ENCODE data around the gene CCDC120. TPM values are rescaled to one million over a fixed set of nuclear protein-coding genes. Genes with fewer than 3 reads are reported as not detected.

CCDC120 gene
- total RNA-seq (2014; rRNA removed; shearing (Covaris generic)), result 0.95 and 1.4 TPM in 2 replicates
- 3.6 and 4.1 TPM in 2 replicates for total RNA-seq (2022)
- percentile 38 among the genes with signal in this experiment for Bru-seq, nascent RNA
- BruChase-seq, experiment 1, labeled RNA remaining after a 6-hour chase, result percentile 38 among the genes with signal in this experiment
- BruChase-seq, experiment 2, labeled RNA remaining after a 2-hour chase, result percentile 49 among the genes with signal in this experiment
- long read RNA-seq, partial matches to known transcripts, result 0 of 3 reads
- long read RNA-seq, other reads (novel, unspliced or antisense), result 0 of 3 reads

GRCh38 chrX:49058794-49059193 is at the start of gene CCDC120:
Gene CCDC120, plus strand, starts transcription at chrX:49058999. Its CDS starts 3,043 bp downstream, at chrX:49062042.
- Histone ChIP-seq H3K27ac (ENCODE audit: low read depth, low read length, poor library complexity, severe bottlenecking) (no peak within 1 kb of the TSS), H4K20me1 (ENCODE audit: insufficient read depth, low read length) (no peaks in the 10 kb centered on the region), H3K36me3 (ENCODE audit: insufficient read depth, low read length) (no peaks in the 10 kb centered on the region), H2AFZ (ENCODE audit: low read length) (no peak within 1 kb of the TSS), H3K9me3 (ENCODE audit: low read length) (no peaks in the 10 kb centered on the region), H3K79me2 (ENCODE audit: insufficient read depth, low read depth, low read length) (no peaks in the 10 kb centered on the region), H3K4me3 (ENCODE audit: low read depth, low read length, poor library complexity, severe bottlenecking) (no peak within 1 kb of the TSS), H3K9me2 (ENCODE audit: insufficient read depth, low read length) (no peaks in the 10 kb centered on the region), H3K4me1 (ENCODE audit: insufficient read depth, low read length, poor library complexity, severe bottlenecking) (no peaks in the 10 kb centered on the region), H3K4me2 (ENCODE audit: low read length) (no peak within 1 kb of the TSS)
- ChIA-PET POLR2A (no interaction called here), CTCF (ENCODE audit: unreplicated experiment) (no interaction called here)
- DNase-seq (ENCODE audit: low spot score), result no peak
- TF ChIP-seq EZH2phosphoT487 (IDR thresholded peaks at IDR 0.05; ENCODE audit: borderline replicate concordance, low read depth, low read length) (no peak), CTCF (conservative IDR thresholded peaks at IDR 0.05; ENCODE audit: low read length) (no peak)
- intact Hi-C loops (cut with micrococcal nuclease; ENCODE audit: unreplicated experiment), result no loop called here
- no TSS peak for BruUV-seq (replicated peaks)

GRCh38 chrX:49019050-49019449 is 39.7 kb upstream of the CCDC120 start:
- Histone ChIP-seq H3K4me2 (ENCODE audit: low read length) (no peak overlapping the region), H3K27ac (ENCODE audit: low read depth, low read length, poor library complexity, severe bottlenecking) (no peak overlapping the region), H3K36me3 (ENCODE audit: insufficient read depth, low read length) (no peaks in the 10 kb centered on the region), H3K9me3 (ENCODE audit: low read length) (no peaks in the 10 kb centered on the region), H3K79me2 (ENCODE audit: insufficient read depth, low read depth, low read length) (no peaks in the 10 kb centered on the region), H4K20me1 (ENCODE audit: insufficient read depth, low read length) (no peaks in the 10 kb centered on the region), H3K4me1 (ENCODE audit: insufficient read depth, low read length, poor library complexity, severe bottlenecking) (no peaks in the 10 kb centered on the region), H3K9me2 (ENCODE audit: insufficient read depth, low read length) (no peaks in the 10 kb centered on the region), H3K4me3 (ENCODE audit: low read depth, low read length, poor library complexity, severe bottlenecking) (no peak overlapping the region), H2AFZ (ENCODE audit: low read length) (no peak overlapping the region)
- BruUV-seq (replicated peaks), result no TSS peak
- POLR2A ChIA-PET, result no interaction called here
- intact Hi-C loops (cut with micrococcal nuclease; ENCODE audit: unreplicated experiment), result no loop called here
- CTCF ChIA-PET (ENCODE audit: unreplicated experiment), result interaction anchor here (0.6 kb wide), 1 partner anchor 172 kb away, joined by 3 read pairs; no protein-coding TSS in a partner anchor
- TF ChIP-seq EZH2phosphoT487 (IDR thresholded peaks at IDR 0.05; ENCODE audit: borderline replicate concordance, low read depth, low read length), result no peak
- TF ChIP-seq CTCF (conservative IDR thresholded peaks at IDR 0.05; ENCODE audit: low read length), result no peak
- no peak for DNase-seq (ENCODE audit: low spot score)

GRCh38 chrX:49019599-49020249 is 39.1 kb upstream of the CCDC120 start:
- no peaks in the 10 kb centered on the region for H3K9me2 ChIP-seq (ENCODE audit: insufficient read depth, low read length)
- intact Hi-C loops (cut with micrococcal nuclease; ENCODE audit: unreplicated experiment), result no loop called here
- POLR2A ChIA-PET, result no interaction called here
- DNase-seq (ENCODE audit: low spot score), result no peak
- BruUV-seq (replicated peaks), result no TSS peak
- no peak overlapping the region for H3K4me3 ChIP-seq (ENCODE audit: low read depth, low read length, poor library complexity, severe bottlenecking)
- no peaks in the 10 kb centered on the region for H3K79me2 ChIP-seq (ENCODE audit: insufficient read depth, low read depth, low read length)
- CTCF ChIA-PET (ENCODE audit: unreplicated experiment), result no interaction called here
- no peak overlapping the region for H3K27ac ChIP-seq (ENCODE audit: low read depth, low read length, poor library complexity, severe bottlenecking)
- H3K9me3 ChIP-seq (ENCODE audit: low read length), result no peaks in the 10 kb centered on the region
- no peaks in the 10 kb centered on the region for H4K20me1 ChIP-seq (ENCODE audit: insufficient read depth, low read length)
- H3K4me1 ChIP-seq (ENCODE audit: insufficient read depth, low read length, poor library complexity, severe bottlenecking), result no peaks in the 10 kb centered on the region
- TF ChIP-seq EZH2phosphoT487 (IDR thresholded peaks at IDR 0.05; ENCODE audit: borderline replicate concordance, low read depth, low read length) (no peak), CTCF (conservative IDR thresholded peaks at IDR 0.05; ENCODE audit: low read length) (no peak)
- no peaks in the 10 kb centered on the region for H3K36me3 ChIP-seq (ENCODE audit: insufficient read depth, low read length)
- no peak overlapping the region for H3K4me2 ChIP-seq (ENCODE audit: low read length)
- H2AFZ ChIP-seq (ENCODE audit: low read length), result no peak overlapping the region
